Mononuclear cell (primary cell): ENCODE data around the gene ZNF771. TPM values are rescaled to one million over a fixed set of nuclear protein-coding genes. Genes with fewer than 3 reads are reported as not detected.

Experiments used
- H3K27me3 ChIP-seq: 2 replicates; pipeline ENCODE4 v1.6.0; 2011; ENCODE audit warnings: low read length, control low read depth; ENCODE audit not compliant: insufficient read depth
- H3K4me1 ChIP-seq: 2 replicates; pipeline ENCODE4 v1.5.1; 2011; ENCODE audit warnings: mild to moderate bottlenecking, low read length, control low read depth; ENCODE audit not compliant: insufficient read depth
- H3K4me3 ChIP-seq: 2 replicates; pipeline ENCODE4 v1.5.1; 2011; ENCODE audit warnings: mild to moderate bottlenecking, low read length, moderate library complexity
- H3K9me3 ChIP-seq: 2 replicates; pipeline ENCODE4 v1.5.1; 2011; ENCODE audit warnings: low read depth, mild to moderate bottlenecking, control low read depth, low read length
- total RNA-seq: library from RNA; depleted of rRNA; stranded (reverse); fragments of >200 nt; gene quantifications from one replicate; pipeline ENCODE4 v1.2.3, GENCODE V29; 2012

The ZNF771 gene
- total RNA-seq, 1 donor = 1.0 TPM

DNA sequence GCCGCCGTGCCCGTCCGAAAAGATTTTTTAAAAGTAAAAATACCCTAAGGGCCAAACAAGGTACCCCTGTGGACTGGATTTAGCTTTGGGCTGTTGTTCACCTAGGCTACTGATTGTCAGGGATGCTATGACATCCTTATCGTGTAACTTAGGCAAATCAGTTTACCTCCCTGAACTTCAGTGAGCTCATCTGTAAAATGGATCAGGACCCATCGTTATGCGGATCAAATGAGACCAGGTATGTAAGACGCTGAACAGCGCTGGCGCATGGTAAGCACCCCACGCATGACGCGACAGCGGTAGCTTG, 658 bp upstream of the ZNF771 start:
- H3K4me3 ChIP-seq = peak overlapping the region; percentile 50
- no peaks in the 10 kb centered on the region for H3K27me3 ChIP-seq
- H3K4me1 ChIP-seq = peaks cover 27% of the 10 kb centered on the region
- H3K9me3 ChIP-seq = no peaks in the 10 kb centered on the region

DNA sequence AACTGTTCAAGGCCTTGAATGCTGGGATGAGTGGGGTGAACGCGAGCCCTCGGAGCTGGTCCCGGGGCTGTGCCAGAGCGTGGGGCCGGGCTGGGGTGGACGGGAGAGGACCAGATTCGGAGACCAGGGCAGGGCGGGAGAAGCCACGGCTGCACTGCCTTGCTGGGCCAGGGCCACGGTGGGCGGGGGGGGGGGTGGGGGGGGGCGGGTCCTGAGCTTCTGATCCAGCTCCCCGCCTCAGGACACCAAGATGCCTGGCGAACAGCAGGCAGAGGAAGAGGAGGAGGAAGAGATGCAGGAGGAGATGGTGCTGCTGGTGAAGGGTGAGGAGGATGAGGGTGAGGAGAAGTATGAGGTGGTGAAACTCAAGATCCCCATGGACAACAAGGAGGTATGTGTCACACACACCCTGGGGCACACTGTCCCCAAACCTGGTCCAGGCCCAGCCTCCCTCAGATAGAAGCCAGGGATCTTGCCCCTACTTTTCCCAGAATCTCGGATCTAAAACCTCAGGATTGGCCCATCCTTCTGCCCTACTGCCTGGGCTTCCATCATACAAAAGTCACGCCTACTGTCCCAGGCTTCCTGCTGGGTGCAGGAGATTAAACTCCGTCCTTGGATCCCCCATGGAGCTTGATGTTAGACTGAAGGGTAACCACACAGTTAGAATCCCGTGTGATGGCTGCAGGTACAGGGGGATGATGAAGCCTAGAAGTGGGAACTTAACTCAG, 563 bp downstream of the ZNF771 start:
- no peaks in the 10 kb centered on the region for H3K27me3 ChIP-seq
- peaks cover 25% of the 10 kb centered on the region for H3K4me1 ChIP-seq
- no peaks in the 10 kb centered on the region for H3K9me3 ChIP-seq
- peak overlapping the region; percentile 50 for H3K4me3 ChIP-seq

DNA sequence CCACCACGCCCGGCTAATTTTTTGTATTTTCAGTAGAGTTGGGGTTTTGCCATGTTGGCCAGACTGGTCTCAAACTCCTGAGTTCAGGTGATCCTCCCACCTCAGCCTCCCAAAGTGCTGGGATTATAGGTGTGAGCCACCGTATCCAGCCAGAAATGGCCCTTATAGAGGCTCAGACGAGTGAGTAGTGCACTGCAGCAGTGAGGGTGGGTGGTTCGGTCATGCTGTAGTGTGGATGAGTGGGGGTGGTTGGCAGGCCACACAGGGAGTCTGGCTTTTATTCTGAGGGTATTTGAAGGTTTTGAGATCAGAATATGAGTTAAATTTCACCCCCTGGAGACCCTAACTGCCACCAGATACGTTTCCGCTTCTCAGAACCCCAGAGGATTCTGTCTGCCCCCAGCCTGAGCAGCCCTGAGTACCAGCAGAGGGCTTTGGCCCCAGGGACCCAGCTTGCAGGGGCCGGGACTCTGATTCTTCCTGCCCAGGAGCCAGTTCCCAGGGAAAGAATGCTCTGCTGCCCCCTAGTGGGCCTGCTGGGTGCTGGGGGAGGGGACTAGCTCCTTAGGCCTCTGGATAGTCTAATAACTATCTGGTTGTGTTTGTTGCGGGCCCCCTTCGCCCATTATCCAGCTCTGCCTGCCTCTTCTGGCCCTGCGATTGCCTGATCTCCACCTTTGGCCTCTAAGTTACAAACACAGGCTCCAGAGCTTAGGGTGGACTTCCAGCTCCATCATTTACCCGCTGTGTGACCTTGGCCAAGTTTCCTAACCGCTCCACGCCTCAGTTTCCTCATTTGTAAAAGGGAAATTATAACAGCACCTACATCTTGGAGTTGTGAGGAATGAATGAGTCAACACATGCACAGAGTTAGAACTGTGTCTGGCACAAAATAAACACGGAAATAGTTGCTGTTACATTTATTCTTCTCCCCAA, 2.0 kb downstream of the ZNF771 start:
- Histone ChIP-seq H3K4me1 (peaks cover 20% of the 10 kb centered on the region), H3K9me3 (no peaks in the 10 kb centered on the region), H3K4me3 (no peak overlapping the region), H3K27me3 (no peaks in the 10 kb centered on the region)

DNA sequence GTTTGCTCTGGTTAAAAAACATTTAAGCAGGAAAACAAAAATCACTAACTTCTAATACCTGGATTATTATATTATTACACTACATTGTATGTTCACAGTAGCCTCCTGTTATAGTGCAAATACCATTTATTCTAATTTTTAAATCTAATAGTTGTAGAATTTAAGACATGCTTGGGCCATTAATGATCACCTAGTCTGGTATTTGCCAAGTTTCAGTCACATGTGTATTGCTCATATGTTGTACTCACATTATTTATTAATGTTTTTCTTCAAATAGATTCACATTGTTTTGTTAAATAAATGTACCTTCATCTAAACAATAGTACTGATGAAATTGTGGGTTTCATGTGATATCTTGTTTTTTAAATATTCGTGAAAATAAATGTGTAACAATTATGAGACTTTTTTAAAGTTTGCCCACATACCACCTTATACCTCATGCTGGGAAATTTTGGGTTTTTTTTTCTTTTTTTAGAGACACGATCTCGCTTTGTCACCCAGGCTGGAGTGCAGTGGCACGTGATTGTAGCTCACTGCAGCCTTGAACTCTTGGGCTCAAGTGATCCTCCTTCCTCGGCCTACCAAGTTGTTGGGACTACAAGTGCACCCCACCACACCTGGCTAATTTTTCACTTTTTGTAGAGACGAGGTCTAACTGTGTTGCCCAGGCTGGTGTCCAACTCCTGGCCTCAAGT, 5.9 kb downstream of the ZNF771 start:
- no peaks in the 10 kb centered on the region for H3K9me3 ChIP-seq

DNA sequence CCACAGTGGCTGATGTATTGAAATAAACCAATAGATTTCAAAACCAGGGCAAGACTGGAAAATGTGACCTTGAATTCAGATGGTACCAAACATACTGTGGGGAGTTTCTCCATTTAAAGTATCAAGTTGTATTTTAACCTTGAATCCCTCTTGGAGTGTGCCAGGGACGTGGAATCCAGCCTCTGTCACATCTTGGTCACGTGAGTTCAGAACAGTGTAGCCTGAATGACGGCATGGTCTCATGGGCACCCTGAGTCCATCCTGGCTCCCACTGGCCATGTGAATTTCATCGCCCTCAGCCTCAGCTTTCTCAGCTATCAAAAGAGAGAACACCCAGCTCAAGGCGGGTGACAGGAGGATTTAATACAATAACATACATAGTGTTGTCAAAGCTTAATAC, 6.8 kb downstream of the ZNF771 start:
- Histone ChIP-seq H3K4me1 (peaks cover 24% of the 10 kb centered on the region), H3K9me3 (no peaks in the 10 kb centered on the region), H3K27me3 (no peaks in the 10 kb centered on the region), H3K4me3 (no peak overlapping the region)

More for the DNA sequence above, 5.9 kb downstream of the ZNF771 start:
- no peak overlapping the region for H3K4me3 ChIP-seq
- peaks cover 22% of the 10 kb centered on the region for H3K4me1 ChIP-seq
- H3K27me3 ChIP-seq = no peaks in the 10 kb centered on the region

DNA sequence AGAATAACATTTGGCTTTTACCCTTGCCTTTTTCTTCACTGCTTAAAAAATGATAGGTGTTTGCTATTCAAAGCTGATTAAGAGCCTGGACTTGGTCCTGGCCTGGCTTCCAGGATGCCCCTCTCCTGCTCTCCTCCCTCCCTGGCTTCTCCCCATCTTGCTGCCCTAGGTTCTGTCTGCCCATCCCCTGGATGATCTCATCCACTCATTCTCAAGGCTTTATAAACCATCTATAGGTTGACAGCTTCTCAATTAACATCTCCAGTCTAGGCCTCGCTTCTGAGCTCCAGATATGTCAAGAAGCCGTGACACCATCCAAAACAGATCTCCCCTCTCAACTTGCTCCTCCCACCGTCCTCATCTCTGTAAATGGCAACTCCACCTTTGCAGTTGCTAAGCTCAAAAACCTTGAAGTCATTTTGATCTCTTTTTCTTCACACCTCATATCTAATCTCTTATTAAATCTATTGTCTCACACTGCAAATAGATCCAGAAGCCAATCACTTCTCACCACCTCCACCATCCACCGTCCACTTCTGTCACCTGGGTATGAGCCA, 8.7 kb downstream of the ZNF771 start:
- H3K4me3 ChIP-seq = no peak overlapping the region
- H3K4me1 ChIP-seq = peaks cover 18% of the 10 kb centered on the region
- H3K27me3 ChIP-seq = no peaks in the 10 kb centered on the region
- no peaks in the 10 kb centered on the region for H3K9me3 ChIP-seq

DNA sequence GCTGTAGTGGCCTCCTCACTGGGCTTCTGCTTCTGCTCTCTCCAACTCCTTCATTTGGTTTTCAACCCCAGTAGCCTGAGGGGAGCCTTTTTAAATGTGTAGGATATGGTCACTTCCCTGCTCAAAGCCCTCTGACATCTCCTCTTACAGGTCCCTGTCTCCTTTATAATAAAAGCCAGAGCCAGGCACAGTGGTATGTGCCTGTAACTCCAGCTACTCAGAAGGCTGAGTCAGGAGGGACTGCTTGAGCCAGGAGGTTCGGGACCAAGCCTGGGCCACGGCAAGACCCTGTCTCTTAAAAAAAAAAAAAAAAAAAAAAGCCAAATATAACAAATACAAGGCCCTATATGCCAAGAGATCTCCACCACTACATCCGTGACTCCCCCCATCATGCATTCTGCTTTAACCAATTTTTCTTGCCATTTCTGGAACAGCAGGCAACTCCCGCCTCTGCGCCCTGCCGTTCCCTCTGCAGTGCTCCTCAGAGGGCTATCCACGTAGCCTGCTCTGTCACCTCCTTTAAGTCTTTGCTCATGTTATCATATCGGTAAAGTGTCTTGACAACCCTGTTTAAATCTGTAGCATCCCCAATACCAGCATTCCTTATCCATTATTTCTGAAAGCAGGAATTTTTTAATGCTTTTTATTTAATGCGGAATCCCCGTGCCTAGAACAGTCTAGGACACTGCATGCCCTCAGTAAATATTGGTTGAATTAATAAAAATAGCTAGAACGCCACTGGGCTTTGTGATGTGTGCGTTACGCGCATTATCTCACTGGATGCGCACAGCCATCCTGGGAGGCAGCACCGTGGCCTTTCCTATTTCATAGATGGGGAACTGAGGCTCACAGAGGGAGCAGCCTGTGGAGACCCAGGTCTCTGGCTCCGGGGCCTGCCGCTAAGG, 9.5 kb downstream of the ZNF771 start:
- no peaks in the 10 kb centered on the region for H3K27me3 ChIP-seq
- no peaks in the 10 kb centered on the region for H3K9me3 ChIP-seq
- H3K4me1 ChIP-seq = peaks cover 18% of the 10 kb centered on the region
- H3K4me3 ChIP-seq = peak overlapping the region; percentile 60

DNA sequence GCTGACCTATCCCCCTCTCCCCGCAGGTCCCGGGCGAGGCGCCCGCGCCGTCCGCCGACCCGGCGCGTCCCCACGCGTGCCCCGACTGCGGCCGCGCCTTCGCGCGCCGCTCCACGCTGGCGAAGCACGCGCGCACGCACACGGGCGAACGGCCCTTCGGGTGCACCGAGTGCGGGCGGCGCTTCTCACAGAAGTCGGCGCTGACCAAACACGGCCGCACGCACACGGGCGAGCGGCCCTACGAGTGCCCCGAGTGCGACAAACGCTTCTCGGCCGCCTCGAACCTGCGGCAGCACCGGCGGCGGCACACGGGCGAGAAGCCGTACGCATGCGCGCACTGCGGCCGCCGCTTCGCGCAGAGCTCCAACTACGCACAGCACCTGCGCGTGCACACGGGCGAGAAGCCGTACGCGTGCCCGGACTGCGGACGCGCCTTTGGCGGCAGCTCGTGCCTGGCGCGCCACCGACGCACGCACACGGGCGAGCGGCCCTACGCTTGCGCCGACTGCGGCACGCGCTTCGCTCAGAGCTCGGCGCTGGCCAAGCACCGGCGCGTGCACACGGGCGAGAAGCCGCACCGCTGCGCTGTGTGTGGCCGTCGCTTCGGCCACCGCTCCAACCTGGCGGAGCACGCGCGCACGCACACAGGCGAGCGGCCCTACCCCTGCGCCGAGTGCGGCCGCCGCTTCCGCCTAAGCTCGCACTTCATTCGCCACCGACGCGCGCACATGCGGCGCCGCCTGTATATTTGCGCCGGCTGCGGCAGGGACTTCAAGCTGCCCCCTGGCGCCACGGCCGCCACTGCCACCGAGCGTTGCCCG, 10.3 kb downstream of the ZNF771 start:
- H3K9me3 ChIP-seq = no peaks in the 10 kb centered on the region
- H3K4me3 ChIP-seq = peak overlapping the region; percentile 60
- peaks cover 18% of the 10 kb centered on the region for H3K4me1 ChIP-seq
- H3K27me3 ChIP-seq = no peaks in the 10 kb centered on the region

DNA sequence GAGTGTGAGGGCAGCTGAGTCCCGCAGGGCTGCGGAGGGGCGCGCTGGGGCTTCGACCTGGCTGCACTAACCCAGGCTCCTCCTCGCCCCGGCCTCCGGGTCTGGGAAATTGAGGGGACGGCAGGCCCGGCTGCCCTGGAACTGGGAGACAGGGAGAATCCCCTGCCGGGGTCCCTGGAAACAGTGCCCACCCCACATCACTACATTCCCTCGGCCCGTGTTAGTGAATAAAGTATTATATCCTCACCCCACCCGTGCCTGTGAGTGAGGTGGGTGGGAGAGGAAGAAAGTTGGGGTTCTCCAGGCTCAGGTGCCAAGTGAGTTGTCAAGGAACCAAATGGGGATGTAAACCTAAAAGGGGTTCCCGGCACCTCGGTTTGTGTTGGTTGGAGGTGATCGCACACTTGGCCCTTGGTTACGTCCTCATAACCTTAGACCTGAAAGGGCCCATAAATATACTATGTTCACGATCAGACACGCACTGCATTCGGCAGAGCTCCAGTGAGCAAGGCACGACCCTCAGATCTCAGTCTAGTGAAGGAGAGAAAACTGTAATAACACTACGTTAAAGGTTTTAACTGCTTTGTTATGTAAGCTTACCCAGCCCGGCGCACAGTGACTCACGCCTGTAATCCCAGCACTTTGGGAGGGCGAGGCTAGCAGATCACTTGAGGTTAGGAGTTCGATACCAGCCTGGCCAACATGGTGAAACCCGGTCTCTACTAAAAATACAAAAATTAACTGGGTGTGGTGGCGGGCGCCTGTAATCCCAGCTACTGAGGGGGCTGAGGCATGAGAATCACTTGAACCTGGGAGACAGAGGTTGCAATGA, 11.2 kb downstream of the ZNF771 start:
- Histone ChIP-seq H3K9me3 (no peaks in the 10 kb centered on the region), H3K4me1 (peaks cover 18% of the 10 kb centered on the region), H3K4me3 (peak overlapping the region; percentile 60), H3K27me3 (no peaks in the 10 kb centered on the region)

DNA sequence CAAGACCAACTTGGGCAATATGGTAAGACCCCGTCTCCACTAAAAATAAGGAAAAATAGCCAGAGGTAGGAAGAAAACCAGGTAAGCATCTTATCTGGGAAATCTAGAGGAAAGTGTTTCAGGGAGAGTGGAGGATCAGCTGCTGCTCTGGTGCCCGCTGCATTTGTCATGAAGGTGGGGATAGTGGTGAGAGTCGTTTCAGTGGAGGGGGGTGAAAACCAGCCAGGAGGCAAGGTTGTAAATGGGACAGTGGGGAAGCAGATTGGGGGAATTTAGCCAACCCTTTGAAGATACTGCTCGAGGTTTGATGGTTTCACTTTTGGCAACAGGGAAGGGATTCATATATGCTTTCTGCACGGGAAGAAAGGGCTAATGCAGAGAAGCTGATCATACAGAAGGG, 13.6 kb downstream of the ZNF771 start:
- H3K27me3 ChIP-seq = no peaks in the 10 kb centered on the region
- no peaks in the 10 kb centered on the region for H3K9me3 ChIP-seq
- H3K4me1 ChIP-seq = peaks cover 18% of the 10 kb centered on the region
- H3K4me3 ChIP-seq = no peak overlapping the region

DNA sequence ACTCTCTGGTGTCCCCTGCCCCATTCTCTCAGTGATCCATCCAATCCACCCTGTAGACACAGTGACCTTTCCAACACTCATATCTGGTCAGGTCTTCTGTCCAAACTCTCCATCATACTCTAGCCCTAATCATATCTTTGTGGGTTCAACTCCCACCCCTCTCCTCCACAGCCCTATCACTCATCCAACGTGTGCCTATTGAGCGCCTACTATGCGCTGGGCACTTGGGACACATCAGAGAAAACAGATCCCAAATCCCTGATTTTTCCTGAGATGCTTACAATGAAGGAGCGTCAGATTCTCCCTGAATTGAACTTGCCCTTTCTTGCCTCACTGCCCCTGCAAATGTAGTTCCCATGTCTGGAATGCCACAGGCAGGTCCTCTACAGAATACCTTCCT, 20.6 kb downstream of the ZNF771 start:
- Histone ChIP-seq H3K4me3 (no peak overlapping the region), H3K27me3 (no peaks in the 10 kb centered on the region), H3K9me3 (no peaks in the 10 kb centered on the region), H3K4me1 (peaks cover 21% of the 10 kb centered on the region)

DNA sequence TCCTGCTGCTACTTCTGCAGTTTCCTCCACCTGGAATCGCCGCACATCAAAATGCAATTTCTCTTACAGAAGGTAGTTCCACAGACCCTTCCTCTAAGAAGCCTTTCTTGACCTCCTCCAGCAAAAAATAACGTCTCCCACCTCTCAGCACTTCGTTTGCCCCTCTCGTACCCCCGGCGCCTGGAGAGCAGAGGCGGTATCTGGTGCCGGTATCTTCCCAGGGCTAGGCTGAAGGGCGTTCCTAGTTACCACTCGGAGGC, 21.9 kb downstream of the ZNF771 start:
- Histone ChIP-seq H3K27me3 (no peaks in the 10 kb centered on the region), H3K4me1 (peaks cover 21% of the 10 kb centered on the region), H3K9me3 (no peaks in the 10 kb centered on the region), H3K4me3 (peak overlapping the region; percentile 62)
